Muscle layer of duodenum (tissue), 2 donors: Measurements from ENCODE around the gene MAPK1IP1L.
"Not testable (repeated sequence)": the region's sequence is repeated elsewhere in the genome, so short reads cannot be mapped to it uniquely, and the experiment has no call there.

ENCODE experiments used
- H3K27ac ChIP-seq: one replicate; pipeline ENCODE4 v1.7.0; 2013; ENCODE audit warnings: mild to moderate bottlenecking, low read length
- H3K27me3 ChIP-seq: one replicate; pipeline ENCODE4 v1.7.0; 2013; ENCODE audit warnings: low read depth, mild to moderate bottlenecking, control low read depth, low read length
- H3K36me3 ChIP-seq, 2 donors: one replicate each; pipeline ENCODE4 v1.7.0; 2013; ENCODE audit warnings: low read length in 2 of 2, control low read depth in 1 of 2, mild to moderate bottlenecking in 1 of 2; ENCODE audit not compliant: insufficient read depth in 2 of 2, control insufficient read depth in 1 of 2
- H3K4me1 ChIP-seq, 2 donors: one replicate each; pipeline ENCODE4 v1.7.0; 2013; ENCODE audit warnings: low read length in 2 of 2, mild to moderate bottlenecking in 2 of 2, control low read depth in 1 of 2, moderate library complexity in 1 of 2; ENCODE audit not compliant: insufficient read depth in 2 of 2, control insufficient read depth in 1 of 2
- H3K4me3 ChIP-seq, 2 donors: one replicate each; pipeline ENCODE4 v1.7.0; 2013; ENCODE audit warnings: low read length in 2 of 2, low read depth in 1 of 2, mild to moderate bottlenecking in 1 of 2
- H3K9me3 ChIP-seq, 2 donors: one replicate each; pipeline ENCODE4 v1.7.0; 2013; ENCODE audit warnings: low read length in 2 of 2, control low read depth in 1 of 2, mild to moderate bottlenecking in 1 of 2; ENCODE audit not compliant: control insufficient read depth in 1 of 2
- donor health status: healthy.

MAPK1IP1L gene

DNA sequence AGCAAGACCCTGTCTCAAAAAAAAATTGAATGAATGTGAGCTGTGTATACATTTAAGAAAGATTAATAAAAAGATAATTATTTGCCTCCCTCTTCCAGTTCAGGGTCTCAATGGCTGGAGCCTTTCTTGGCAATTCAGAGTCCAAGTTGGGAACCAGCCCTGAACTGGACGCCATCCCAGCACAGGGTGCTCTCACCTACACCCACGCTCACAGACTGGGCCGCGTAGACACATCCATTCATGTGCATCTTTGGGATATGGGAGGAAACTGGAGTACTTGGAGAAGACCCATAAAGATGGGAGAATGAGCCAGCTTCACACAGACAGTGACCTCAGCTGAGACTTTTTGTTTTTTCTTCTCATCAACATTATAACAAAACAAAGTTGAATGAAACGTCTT is 6.5 kb downstream of the MAPK1IP1L start:
- H3K4me1 ChIP-seq, result peaks cover 13 to 41% of the 10 kb centered on the region in 2 donors
- H3K36me3 ChIP-seq, result peaks cover 2 to 16% of the 10 kb centered on the region in 2 donors
- H3K27ac ChIP-seq, result no peak overlapping the region
- H3K27me3 ChIP-seq, result no peaks in the 10 kb centered on the region
- H3K4me3 ChIP-seq, result no peak overlapping the region
- no peaks in the 10 kb centered on the region for H3K9me3 ChIP-seq

DNA sequence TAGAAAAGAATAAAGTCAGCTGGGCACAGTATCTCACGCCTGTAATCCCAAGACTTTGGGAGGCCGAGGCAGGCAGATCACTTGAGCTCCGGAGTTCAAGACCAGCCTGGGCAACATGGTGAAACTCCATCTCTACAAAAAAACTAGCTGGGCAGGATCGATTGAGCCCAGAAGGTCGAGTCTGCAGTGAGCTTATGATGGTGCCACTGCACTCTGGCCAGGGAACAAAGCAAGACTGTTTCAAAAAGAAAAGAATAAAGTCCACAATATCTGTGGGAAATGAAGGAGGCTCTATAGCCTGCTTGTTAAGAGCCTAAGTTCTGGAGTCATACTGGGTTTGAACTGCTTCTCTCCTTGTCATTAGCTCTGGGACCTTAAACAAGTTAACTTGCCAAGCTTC is 7.9 kb downstream of the MAPK1IP1L start:
- Histone ChIP-seq H3K9me3 (no peaks in the 10 kb centered on the region), H3K4me3 (no peak overlapping the region), H3K27me3 (no peaks in the 10 kb centered on the region), H3K4me1 (peaks cover 4 to 32% of the 10 kb centered on the region in 2 donors), H3K27ac (no peak overlapping the region), H3K36me3 (peaks cover 11 to 21% of the 10 kb centered on the region in 2 donors)

DNA sequence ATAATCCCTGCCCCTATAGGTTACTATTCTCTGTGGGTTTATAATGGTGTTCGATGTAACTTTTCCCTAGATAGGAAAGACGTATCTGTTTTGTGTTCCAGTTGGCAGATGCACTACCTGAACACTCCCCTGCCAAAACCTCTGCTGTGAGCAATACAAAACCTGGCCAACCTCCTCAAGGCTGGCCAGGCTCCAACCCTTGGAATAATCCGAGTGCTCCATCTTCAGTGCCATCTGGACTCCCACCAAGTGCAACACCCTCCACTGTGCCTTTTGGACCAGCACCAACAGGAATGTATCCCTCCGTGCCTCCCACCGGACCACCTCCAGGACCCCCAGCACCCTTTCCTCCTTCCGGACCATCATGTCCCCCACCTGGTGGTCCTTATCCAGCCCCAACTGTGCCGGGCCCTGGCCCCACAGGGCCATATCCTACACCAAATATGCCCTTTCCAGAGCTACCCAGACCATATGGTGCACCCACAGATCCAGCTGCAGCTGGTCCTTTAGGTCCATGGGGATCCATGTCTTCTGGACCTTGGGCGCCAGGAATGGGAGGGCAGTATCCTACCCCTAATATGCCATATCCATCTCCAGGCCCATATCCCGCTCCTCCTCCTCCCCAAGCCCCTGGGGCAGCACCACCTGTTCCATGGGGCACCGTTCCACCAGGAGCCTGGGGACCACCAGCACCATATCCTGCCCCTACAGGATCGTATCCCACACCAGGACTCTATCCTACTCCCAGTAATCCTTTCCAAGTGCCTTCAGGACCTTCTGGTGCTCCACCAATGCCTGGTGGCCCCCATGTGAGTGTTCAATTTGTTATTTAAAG is 11.3 kb downstream of the MAPK1IP1L start:
- Histone ChIP-seq H3K4me1 (peaks cover 0 to 16% of the 10 kb centered on the region in 2 donors), H3K36me3 (peaks cover 22 to 32% of the 10 kb centered on the region in 2 donors), H3K9me3 (no peaks in the 10 kb centered on the region), H3K27ac (no peak overlapping the region), H3K27me3 (no peaks in the 10 kb centered on the region), H3K4me3 (no peak overlapping the region)

DNA sequence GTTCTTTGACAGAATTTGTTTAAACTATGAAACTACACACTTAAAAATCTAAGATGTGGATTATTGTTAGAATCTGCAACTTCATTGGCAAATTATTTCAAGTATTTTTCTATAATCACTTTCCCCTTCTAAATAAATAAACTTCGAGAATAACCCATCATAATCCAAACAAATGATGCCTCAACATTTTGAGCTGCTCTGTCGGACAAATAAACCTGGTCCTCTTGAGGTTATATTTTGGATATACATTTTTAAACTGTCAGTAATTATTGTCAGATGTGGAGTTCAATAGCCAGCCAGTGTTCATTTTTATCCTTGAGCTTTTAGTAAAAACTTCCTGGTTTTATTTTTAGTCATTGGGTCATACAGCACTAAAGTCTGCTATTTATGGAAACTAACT is 13.4 kb downstream of the MAPK1IP1L start:
- Histone ChIP-seq H3K36me3 (peaks cover 22 to 37% of the 10 kb centered on the region in 2 donors), H3K4me1 (peaks cover 0 to 16% of the 10 kb centered on the region in 2 donors)
- not testable (repeated sequence) for H3K27me3 ChIP-seq, H3K4me3 ChIP-seq, H3K9me3 ChIP-seq, H3K27ac ChIP-seq

DNA sequence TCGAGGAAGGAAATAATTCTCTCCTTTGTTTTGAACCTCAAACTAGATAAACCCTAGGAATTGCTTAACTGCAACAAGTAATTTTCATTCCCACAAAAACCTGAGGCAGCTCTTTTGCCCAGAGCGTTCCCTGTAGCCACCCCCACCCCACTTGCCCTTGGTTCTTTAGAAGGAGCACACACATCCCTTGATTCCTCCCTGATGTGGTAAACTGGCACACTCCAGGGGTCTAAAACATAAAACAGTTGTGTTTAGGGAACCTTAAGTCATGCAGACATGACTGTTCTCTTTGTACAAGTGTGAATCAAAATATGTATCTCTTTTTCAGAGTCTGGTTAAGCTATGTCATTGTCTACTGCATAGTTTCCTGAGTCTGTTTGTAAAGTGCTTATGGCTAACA is 14.0 kb downstream of the MAPK1IP1L start:
- Histone ChIP-seq H3K27ac (no peak overlapping the region), H3K4me1 (peaks cover 0 to 16% of the 10 kb centered on the region in 2 donors), H3K36me3 (peaks cover 22 to 38% of the 10 kb centered on the region in 2 donors), H3K4me3 (no peak overlapping the region), H3K9me3 (no peaks in the 10 kb centered on the region), H3K27me3 (no peaks in the 10 kb centered on the region)

DNA sequence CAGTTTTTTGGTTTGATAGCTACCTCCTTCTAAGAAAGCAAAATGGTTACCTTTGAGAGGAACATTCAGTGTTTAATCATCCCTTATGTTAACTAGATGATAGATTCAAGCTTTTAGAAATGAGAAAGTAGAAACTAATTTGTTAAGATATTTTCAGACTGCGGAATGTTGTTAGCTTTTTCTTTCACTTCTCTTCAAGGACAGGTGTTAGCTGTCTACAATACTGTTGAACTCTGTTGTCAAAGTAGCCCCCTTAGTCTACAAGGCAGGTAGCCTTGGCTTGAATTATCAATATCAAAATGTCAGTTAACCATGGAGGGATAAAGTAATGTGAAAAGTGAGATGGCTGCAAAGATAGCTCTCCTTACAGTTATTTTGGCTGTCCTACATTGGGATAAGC is 14.8 kb downstream of the MAPK1IP1L start:
- Histone ChIP-seq H3K9me3 (no peaks in the 10 kb centered on the region), H3K4me1 (peaks cover 0 to 16% of the 10 kb centered on the region in 2 donors), H3K4me3 (no peak overlapping the region), H3K27ac (no peak overlapping the region), H3K36me3 (peaks cover 22 to 38% of the 10 kb centered on the region in 2 donors), H3K27me3 (no peaks in the 10 kb centered on the region)

DNA sequence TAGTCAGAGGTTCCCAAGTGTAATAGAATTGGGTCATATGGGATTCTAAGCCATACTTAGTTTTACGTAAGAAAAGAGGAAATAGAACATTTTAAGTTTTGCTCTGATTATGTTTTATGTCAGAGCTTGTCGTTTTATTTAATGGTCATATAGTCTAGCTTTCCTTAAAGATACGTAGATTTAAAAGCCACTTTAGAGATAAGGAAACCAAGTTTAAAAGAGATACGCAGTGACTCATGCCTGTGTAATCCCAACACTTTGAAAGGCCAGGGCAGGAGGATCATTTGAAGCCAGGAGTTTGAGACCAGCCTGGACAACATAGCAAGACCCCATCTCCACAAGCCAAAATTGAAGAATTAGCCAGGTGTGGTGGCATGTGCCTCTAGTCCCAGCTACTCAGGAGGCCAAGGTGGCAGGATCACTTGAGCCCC is 19.5 kb downstream of the MAPK1IP1L start:
- H3K27ac ChIP-seq, result no peak overlapping the region
- H3K9me3 ChIP-seq, result no peaks in the 10 kb centered on the region
- peaks cover 0 to 21% of the 10 kb centered on the region in 2 donors for H3K4me1 ChIP-seq
- H3K36me3 ChIP-seq, result peaks cover 6 to 18% of the 10 kb centered on the region in 2 donors
- H3K27me3 ChIP-seq, result no peaks in the 10 kb centered on the region
- H3K4me3 ChIP-seq, result no peak overlapping the region

DNA sequence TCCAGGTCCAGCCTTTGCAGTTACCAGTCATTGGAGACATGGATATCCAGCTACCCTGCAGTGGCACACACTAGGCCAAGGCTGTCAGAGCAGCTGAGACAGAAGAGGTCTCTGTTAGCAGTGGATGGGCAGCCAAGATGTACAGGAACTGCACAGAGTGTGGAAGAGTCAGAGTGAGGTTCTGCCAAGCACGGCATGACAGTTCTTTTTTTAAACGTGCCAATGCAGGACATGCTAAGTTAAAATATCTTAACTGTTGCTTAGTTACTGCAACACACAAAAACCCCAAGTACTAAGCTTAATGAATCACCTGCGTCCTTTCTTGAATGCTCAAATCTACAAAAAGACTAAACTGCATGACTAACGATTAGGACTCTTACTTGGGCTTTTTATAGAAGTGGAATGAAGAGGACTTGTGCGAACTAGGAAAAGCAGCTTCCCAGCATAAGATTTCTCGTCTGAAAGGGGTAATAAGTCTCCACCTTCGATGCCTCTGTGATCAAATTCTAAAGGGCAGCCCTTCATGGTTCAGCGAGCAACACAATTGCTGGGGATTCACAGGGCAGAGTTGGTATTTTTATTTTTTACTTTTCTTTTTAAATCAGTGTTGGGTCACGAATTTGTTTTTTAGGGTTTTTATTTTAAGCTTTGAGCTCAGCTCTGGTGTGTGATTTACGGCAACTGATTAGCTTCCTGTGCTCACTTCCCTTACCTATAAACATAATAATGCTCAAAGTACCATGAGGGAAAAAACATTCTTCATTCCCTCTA is 20.6 kb downstream of the MAPK1IP1L start:
- H3K4me3 ChIP-seq, result no peak overlapping the region
- H3K27ac ChIP-seq, result peak overlapping the region; percentile 48
- no peaks in the 10 kb centered on the region for H3K27me3 ChIP-seq
- peaks cover 0 to 18% of the 10 kb centered on the region in 2 donors for H3K36me3 ChIP-seq
- no peaks in the 10 kb centered on the region for H3K9me3 ChIP-seq
- H3K4me1 ChIP-seq, result peaks cover 2 to 21% of the 10 kb centered on the region in 2 donors

DNA sequence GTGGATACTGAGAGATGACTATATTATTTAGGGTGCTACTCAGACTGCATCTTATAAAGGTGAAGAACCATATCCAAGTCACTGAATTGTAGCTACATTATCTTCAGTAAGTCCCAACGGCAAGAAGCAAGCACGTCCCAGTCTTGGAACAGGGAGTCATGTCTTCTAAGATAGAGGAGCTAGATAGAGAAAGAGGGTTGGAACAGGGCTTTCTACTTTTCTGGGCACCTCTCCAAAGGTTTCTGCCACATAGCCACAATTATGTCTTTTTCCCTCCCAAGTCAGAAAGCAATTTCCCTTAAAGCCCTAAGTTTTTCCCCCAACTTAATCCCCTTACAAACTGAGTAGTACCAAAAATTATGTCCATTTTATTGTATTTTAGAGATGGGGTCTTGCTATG is 22.4 kb downstream of the MAPK1IP1L start:
- Histone ChIP-seq H3K36me3 (peaks cover 0 to 11% of the 10 kb centered on the region in 2 donors), H3K4me1 (peaks cover 3 to 21% of the 10 kb centered on the region in 2 donors), H3K27me3 (no peaks in the 10 kb centered on the region), H3K27ac (no peak overlapping the region), H3K4me3 (no peak overlapping the region), H3K9me3 (no peaks in the 10 kb centered on the region)

DNA sequence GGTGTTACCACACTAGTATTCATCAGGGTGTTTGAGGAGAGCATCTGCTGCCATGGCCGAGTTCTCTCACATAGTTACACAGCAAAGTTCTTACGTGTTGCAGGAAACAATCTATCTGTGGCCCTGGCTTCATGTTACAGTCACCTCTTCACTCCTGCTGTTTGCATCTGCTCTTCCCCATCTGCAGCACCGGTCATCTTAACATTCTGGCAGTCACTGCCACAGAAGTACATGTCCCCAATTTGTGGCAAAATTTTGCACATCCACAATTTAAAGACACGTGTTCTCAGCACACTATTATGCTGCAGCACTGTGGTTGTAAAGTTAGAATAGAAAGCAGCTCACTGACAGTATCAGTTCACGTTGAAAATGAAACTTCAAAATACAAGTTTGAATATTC is 23.2 kb downstream of the MAPK1IP1L start:
- Histone ChIP-seq H3K9me3 (no peaks in the 10 kb centered on the region), H3K4me1 (peaks cover 3 to 21% of the 10 kb centered on the region in 2 donors), H3K4me3 (no peak overlapping the region), H3K36me3 (peaks cover 0 to 9% of the 10 kb centered on the region in 2 donors), H3K27ac (no peak overlapping the region), H3K27me3 (no peaks in the 10 kb centered on the region)

DNA sequence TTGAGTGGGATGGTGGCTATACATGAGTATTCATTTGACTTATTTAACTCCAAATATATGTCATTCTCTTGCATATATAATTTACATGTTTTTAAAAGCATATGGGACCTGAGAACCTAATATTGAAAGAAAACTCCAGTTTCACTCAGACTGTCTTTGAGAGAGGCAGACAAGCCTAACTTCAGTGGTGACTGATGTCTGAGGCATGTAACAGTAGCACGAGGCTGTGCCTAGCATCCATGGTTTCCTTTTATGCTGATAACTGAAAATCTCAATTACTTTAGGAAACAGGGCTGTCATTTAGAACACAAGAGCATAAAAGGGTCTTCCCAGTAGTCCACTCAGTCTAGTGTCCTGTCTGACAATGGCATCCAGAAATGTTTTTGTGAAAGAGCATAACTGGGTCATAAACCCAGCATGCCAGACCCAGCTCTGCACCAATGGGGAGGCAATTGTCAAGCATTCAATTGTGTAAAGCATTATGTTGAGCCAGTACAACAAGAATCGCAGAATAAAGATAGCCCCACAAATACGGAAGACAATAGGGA is 24.3 kb downstream of the MAPK1IP1L start:
- Histone ChIP-seq H3K36me3 (peaks cover 0 to 6% of the 10 kb centered on the region in 2 donors), H3K27me3 (no peaks in the 10 kb centered on the region), H3K27ac (no peak overlapping the region), H3K4me3 (no peak overlapping the region), H3K4me1 (peaks cover 3 to 21% of the 10 kb centered on the region in 2 donors), H3K9me3 (no peaks in the 10 kb centered on the region)
